AG10803 (cell line): ENCODE data around the gene SASH1.

Source experiments
- DNase-seq: peaks from one replicate; pipeline ENCODE4 v3.0.0; 2010; ENCODE audit warnings: low read depth
- H3K4me3 ChIP-seq: 2 replicates; pipeline ENCODE4 v1.5.1; 2011; ENCODE audit warnings: mild to moderate bottlenecking, low read length, control low read depth
- TF ChIP-seq, protein P1 (sequence below): conservative IDR thresholded peaks from 2 replicates; pipeline ENCODE4 v1.5.1; 2011; ENCODE audit warnings: mild to moderate bottlenecking, low read length, control low read depth, inconsistent platforms

Gene SASH1

DNA sequence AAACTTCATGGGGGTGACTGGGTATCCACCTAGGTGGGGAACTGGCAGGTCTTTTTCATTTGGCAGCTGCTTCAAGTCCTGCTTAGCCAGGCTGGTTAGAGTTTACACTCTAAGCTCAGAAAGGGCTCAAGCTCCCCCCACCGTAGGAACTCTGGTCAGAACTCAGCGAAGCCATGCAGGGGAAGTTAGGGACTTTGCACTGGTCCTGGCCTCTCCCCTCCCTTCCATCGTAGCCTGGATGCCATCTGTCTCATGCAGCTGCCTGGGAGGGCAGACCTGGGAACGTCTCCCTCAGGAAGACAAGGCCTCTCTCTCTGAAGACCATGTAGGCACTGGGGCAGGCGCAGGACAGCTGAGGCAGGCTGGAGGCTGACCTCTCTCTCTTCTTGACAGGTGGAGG is 220.4 kb downstream of the SASH1 start:
- no peak for DNase-seq

DNA sequence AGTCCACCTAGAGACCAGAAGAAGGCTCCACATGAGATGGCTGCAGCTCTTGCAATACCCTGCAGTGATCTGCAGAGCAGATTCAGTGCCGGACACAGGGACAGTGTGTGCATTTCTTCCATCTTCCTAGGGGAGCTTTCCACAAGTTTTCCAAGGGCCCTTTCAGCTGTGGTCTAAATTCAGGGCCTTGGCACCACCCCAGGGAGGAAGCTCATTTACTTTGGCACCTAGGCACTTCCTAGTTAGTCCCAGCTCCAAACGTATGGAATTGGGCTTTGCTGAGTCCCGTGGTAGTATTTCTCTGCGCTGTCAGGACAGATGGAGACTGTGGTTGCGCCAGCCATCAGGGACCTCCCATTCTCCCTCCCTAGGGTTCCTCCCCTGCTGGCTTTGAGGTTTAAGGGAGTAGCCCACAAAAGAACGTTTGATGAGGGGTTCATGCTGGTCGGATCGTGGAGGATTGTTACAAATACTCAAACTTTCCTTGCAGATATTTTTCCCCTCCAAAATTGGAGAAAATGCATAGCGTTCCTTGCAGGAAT is 221.9 kb downstream of the SASH1 start:
- TF ChIP-seq, protein P1, sequence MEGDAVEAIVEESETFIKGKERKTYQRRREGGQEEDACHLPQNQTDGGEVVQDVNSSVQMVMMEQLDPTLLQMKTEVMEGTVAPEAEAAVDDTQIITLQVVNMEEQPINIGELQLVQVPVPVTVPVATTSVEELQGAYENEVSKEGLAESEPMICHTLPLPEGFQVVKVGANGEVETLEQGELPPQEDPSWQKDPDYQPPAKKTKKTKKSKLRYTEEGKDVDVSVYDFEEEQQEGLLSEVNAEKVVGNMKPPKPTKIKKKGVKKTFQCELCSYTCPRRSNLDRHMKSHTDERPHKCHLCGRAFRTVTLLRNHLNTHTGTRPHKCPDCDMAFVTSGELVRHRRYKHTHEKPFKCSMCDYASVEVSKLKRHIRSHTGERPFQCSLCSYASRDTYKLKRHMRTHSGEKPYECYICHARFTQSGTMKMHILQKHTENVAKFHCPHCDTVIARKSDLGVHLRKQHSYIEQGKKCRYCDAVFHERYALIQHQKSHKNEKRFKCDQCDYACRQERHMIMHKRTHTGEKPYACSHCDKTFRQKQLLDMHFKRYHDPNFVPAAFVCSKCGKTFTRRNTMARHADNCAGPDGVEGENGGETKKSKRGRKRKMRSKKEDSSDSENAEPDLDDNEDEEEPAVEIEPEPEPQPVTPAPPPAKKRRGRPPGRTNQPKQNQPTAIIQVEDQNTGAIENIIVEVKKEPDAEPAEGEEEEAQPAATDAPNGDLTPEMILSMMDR = no peak
- no peak for DNase-seq
- no peak overlapping the region for H3K4me3 ChIP-seq

More for the DNA sequence above, 220.4 kb downstream of the SASH1 start:
- H3K4me3 ChIP-seq = no peak overlapping the region
- TF ChIP-seq, protein P1 = no peak

DNA sequence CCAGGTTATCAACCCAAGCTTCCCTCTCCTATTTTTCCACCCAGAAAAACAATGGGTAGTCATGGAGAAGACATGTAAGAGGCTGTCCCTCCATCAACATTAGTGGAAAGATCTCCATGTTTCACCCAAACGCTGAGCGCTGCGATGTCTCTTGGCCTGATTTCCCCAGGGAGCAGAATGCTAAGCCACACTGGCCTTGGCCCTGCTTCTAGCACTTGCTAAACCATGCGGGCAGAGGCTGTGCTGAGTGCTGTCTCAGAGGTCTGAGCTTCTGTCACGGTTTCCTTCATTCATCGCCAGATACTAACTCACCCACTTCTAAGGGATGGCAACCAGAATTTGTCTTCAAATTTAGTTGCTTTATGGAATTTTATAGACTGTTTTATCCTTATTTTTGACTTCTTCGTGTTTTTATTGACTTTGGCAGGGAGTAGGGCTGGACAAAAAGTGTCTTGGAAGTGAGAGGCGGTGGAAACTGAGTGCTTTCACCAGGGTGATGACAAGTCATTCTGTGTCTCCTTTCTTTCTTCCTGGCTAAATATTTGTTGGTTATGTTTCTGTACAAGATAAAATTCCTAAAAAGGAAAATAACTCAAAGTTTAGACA is 222.8 kb downstream of the SASH1 start:
- peak; percentile 45 for DNase-seq
- TF ChIP-seq, protein P1 = no peak

DNA sequence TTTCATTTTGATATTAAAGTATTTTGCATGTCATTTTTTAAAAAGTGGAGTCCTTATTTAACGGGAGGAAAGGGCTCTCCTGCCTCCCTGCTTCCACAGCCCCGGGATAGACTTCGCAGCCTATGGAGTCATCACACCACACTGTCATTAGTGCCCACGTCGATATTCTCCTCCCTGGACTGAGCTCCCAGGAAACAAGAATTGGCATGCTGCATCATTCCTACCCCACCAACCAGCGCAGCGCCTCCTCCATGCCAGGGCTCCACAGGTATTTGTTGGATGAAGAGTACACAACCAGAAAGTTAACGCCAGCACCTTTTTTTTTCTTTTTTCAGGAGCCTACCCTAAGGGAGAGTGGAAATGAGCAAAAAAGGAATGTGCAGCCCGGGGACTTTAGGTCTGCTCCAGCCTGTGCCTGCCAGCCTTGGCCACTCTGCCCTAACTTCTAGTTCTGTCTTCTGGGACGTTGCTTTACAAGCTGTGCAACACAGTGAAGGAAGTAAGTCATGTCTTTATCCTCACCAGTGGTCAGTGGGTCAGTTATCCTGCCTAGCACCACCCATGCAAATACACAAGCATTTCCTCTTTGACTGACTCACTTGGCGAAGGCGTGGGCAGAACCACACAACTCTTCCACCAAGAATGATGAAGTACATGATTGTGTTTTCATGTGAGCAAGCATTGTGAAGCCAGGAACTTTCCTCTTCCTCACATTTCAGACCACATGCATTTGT is 223.5 kb downstream of the SASH1 start:
- H3K4me3 ChIP-seq = peak overlapping the region; percentile 1; the same call in 1 of the 2 replicates
- DNase-seq = peak; percentile 92
- TF ChIP-seq, protein P1 = no peak

More for the DNA sequence above, 222.8 kb downstream of the SASH1 start:
- H3K4me3 ChIP-seq = no peak overlapping the region

DNA sequence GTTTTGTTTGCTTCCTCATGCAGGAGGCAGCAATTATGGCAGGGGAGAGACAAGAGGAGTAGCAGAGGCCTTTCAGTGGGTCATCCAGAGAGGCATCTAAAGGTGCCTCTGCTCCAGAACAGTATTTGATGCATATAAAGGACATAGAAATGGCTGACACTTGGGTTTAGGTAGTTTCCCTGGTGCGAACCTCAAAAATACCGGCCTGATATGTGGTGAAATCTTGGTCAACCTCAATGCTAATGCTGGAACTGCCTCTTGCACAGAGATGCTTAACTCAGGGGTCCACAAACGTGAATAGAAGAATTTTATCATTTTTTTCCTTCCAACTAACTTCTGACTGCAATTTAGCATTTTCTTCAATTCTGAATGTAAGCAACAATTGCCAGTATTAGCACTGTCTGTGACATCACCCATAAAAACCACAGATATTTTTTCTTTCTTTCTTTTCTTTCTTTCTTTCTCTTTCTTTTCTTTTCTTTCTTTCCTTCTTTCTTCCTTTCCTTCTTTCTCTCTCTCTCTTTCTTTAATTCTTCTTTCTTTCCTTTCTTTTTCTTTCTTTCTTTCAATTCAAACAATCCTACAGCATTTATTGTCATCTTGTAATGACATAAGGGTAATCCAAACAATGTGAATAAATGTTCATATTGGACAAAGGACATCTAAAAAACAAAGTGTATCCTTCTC is 224.2 kb downstream of the SASH1 start:
- no peak for DNase-seq
- no peak overlapping the region for H3K4me3 ChIP-seq
- TF ChIP-seq, protein P1 = no peak

DNA sequence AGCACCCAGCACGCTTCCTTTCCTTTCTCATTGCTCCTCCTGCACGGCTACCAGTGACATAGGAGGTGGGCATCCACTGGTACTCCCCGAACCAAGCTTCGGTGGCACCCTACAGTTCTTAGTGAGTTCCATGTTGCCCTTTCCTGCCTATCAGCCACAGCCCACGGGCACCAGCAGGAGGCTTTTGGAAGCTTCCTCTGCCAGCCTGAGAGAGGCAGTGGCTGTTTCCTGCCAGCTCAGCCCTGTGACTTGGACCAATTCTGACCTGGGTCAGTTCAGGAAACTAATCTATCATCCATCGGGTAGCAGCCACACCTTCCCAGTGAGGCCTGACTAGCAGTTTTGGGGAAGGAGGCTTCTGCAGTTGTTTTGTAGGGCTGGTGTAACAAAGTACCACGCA is 227.8 kb downstream of the SASH1 start:
- no peak overlapping the region for H3K4me3 ChIP-seq
- TF ChIP-seq, protein P1 = no peak
- DNase-seq = no peak
